PC-3 (cell line): ENCODE measurements around the gene LIMK1. TPM values are rescaled to one million over a fixed set of nuclear protein-coding genes. Genes with fewer than 3 reads are reported as not detected.

Experiments used
- ATAC-seq: fragments of 200-7000 bp; cut with Tn5 transposase; 2 replicates; pipeline ENCODE4 v1.9.1; 2020; ENCODE audit warnings: mild to moderate bottlenecking, moderate library complexity
- BruUV-seq: library from RNA; stranded (reverse); fragments of 400-500 nt; replicated peaks from 2 replicates; lab custom pipeline; 2021; lab: Mats Ljungman, UMichigan
- CTCF ChIA-PET: fragments of 300-600 bp; sonication (Branson Sonifier 250); formaldehyde crosslinking; loops from one replicate; lab custom pipeline; 2022; ENCODE audit warnings: antibody characterized with exemption; lab: Charles Lee
- POLR2A ChIA-PET: fragments of 300-600 bp; sonication (Branson Sonifier 250); formaldehyde crosslinking; loops from one replicate; lab custom pipeline; 2022; ENCODE audit warnings: antibody characterized with exemption; ENCODE audit not compliant: unreplicated experiment; lab: Charles Lee
- DNase-seq: peaks from one replicate; pipeline ENCODE4 v3.0.0-alpha.2; 2015
- H2AFZ ChIP-seq: fragments of 300-600 bp; sonication (generic); 2 replicates; pipeline ENCODE4 v1.6.0; 2016; ENCODE audit warnings: antibody characterized with exemption, low read length
- H3F3A ChIP-seq: fragments of 300-600 bp; sonication (generic); one replicate; pipeline ENCODE4 v1.6.0; 2017; ENCODE audit warnings: antibody characterized with exemption, low read length, control low read depth, mild to moderate bottlenecking; ENCODE audit not compliant: unreplicated experiment
- H3K27ac ChIP-seq: fragments of 300-600 bp; sonication (generic); 2 replicates; pipeline ENCODE4 v1.5.1; 2016; ENCODE audit warnings: mild to moderate bottlenecking, low read length
- H3K27me3 ChIP-seq: fragments of 300-600 bp; sonication (generic); 2 replicates; pipeline ENCODE4 v1.6.1; 2016; ENCODE audit warnings: low read length, mixed read lengths
- H3K36me3 ChIP-seq: fragments of 300-600 bp; sonication (generic); 2 replicates; pipeline ENCODE4 v1.6.1; 2016; ENCODE audit warnings: low read depth, mixed run types, low read length, mixed read lengths
- H3K4me1 ChIP-seq: fragments of 300-600 bp; sonication (generic); 2 replicates; pipeline ENCODE4 v1.5.1; 2016; ENCODE audit warnings: low read length; ENCODE audit not compliant: insufficient read depth
- H3K4me2 ChIP-seq: fragments of 300-600 bp; sonication (generic); 2 replicates; pipeline ENCODE4 v1.6.0; 2016; ENCODE audit warnings: low read length
- H3K4me3 ChIP-seq: fragments of 300-600 bp; sonication (generic); 2 replicates; pipeline ENCODE4 v1.5.1; 2016; ENCODE audit warnings: mild to moderate bottlenecking, low read length, mixed read lengths
- H3K79me2 ChIP-seq: fragments of 300-600 bp; sonication (generic); 2 replicates; pipeline ENCODE4 v1.6.1; 2017; ENCODE audit warnings: low read length, mixed read lengths
- H3K9ac ChIP-seq: fragments of 300-600 bp; sonication (generic); 2 replicates; pipeline ENCODE4 v1.6.0; 2016; ENCODE audit warnings: mild to moderate bottlenecking, low read length
- H3K9me2 ChIP-seq: fragments of 300-600 bp; sonication (generic); replicated peaks from 2 replicates; pipeline ENCODE4 v1.6.1; 2016; ENCODE audit warnings: mixed run types, low read length, mixed read lengths
- H3K9me3 ChIP-seq: fragments of 300-600 bp; sonication (generic); 2 replicates; pipeline ENCODE4 v1.6.1; 2016; ENCODE audit warnings: low read length, mixed read lengths
- H4K20me1 ChIP-seq: fragments of 300-600 bp; sonication (generic); 2 replicates; pipeline ENCODE4 v1.6.1; 2016; ENCODE audit warnings: low read length, mixed read lengths
- EZH2 ChIP-seq: fragments of 300-600 bp; sonication (generic); IDR thresholded peaks from one replicate; pipeline ENCODE4 v1.6.1; 2017; ENCODE audit warnings: antibody characterized with exemption, mild to moderate bottlenecking, low read length; ENCODE audit not compliant: unreplicated experiment
- EZH2phosphoT487 ChIP-seq: fragments of 300-600 bp; sonication (generic); IDR thresholded peaks from 2 replicates; pipeline ENCODE4 v1.6.1; 2018; ENCODE audit warnings: mild to moderate bottlenecking, antibody characterized with exemption, low read length, borderline replicate concordance
- intact Hi-C: fragments of 100-400 bp; cut with micrococcal nuclease; formaldehyde crosslinking; loops from 2 replicates; pipeline ENCODE4 v1.9.0; 2023
- total RNA-seq: library from RNA; depleted of rRNA; stranded (reverse); fragments of >200 nt; gene quantifications from 2 replicates; pipeline ENCODE4 v1.2.3, GENCODE V29; 2014
- TF ChIP-seq, protein P1 (sequence below): fragments of 300-600 bp; sonication (generic); conservative IDR thresholded peaks from 2 replicates; pipeline ENCODE4 v1.5.1; 2017; ENCODE audit warnings: antibody characterized with exemption, low read depth, mild to moderate bottlenecking, low read length

The LIMK1 gene
- total RNA-seq, 1 experiment from 2014 or later: 40.3 TPM

GRCh38 chr7:74095135-74095534 lies 11.5 kb downstream of the LIMK1 start:
- Histone ChIP-seq H3K4me1 (peaks cover 41% of the 10 kb centered on the region), H3K9me2 (no peaks in the 10 kb centered on the region), H3K4me2 (peak overlapping the region; percentile 73), H4K20me1 (no peaks in the 10 kb centered on the region), H3K27ac (peak overlapping the region; percentile 73), H2AFZ (no peak overlapping the region), H3K9me3 (peaks cover 11% of the 10 kb centered on the region), H3K36me3 (peaks cover 20% of the 10 kb centered on the region), H3K9ac (no peak overlapping the region), H3F3A (peaks cover 11% of the 10 kb centered on the region), H3K27me3 (no peaks in the 10 kb centered on the region), H3K79me2 (peaks cover 12% of the 10 kb centered on the region), H3K4me3 (no peak overlapping the region)
- DNase-seq (no peak), ATAC-seq (no peak)
- CTCF ChIA-PET: no interaction called here
- no peak for TF ChIP-seq EZH2
- TF ChIP-seq EZH2phosphoT487: no peak
- TF ChIP-seq, protein P1, sequence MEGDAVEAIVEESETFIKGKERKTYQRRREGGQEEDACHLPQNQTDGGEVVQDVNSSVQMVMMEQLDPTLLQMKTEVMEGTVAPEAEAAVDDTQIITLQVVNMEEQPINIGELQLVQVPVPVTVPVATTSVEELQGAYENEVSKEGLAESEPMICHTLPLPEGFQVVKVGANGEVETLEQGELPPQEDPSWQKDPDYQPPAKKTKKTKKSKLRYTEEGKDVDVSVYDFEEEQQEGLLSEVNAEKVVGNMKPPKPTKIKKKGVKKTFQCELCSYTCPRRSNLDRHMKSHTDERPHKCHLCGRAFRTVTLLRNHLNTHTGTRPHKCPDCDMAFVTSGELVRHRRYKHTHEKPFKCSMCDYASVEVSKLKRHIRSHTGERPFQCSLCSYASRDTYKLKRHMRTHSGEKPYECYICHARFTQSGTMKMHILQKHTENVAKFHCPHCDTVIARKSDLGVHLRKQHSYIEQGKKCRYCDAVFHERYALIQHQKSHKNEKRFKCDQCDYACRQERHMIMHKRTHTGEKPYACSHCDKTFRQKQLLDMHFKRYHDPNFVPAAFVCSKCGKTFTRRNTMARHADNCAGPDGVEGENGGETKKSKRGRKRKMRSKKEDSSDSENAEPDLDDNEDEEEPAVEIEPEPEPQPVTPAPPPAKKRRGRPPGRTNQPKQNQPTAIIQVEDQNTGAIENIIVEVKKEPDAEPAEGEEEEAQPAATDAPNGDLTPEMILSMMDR: no peak
- BruUV-seq: no TSS peak
- intact Hi-C loops: no loop called here
- POLR2A ChIA-PET: no interaction called here

DNA sequence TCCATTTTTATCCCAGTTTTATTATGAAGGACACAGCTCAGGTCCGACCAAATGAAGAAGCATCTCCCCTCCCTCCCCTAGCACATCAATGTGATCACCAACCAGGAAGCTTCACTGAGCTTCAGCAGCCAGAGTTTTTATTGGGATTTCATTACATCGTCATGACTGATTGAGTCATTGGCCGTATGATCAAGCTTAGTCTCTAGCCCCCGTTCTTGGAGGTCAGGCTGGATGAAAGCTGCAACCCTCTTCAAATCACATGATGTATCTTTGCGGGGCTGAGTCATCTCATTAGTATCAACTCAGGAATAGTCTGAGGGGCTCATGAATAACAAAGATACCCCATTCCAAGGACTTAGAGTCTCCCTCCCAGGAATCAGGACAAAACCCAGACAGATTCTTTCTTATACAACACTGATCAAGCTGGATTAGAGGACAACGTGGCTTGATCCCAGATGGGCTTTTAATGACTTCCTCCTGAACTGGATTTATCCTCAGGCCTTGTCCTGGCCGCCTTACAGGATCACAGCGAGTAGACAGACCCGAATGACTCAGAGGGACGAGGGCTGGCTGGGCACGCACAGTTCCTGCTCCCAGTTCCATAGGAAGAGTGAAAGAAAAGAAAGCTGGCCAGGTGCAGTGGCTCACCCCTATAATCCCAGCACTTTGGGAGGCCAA lies 14.5 kb downstream of the LIMK1 start:
- peak; percentile 84 for DNase-seq
- peak overlapping the region; percentile 55 for H3K9ac ChIP-seq
- peaks cover 12% of the 10 kb centered on the region for H3K79me2 ChIP-seq
- no peaks in the 10 kb centered on the region for H3K9me2 ChIP-seq
- peak overlapping the region; percentile 56 for H3K4me2 ChIP-seq
- peak overlapping the region; percentile 74 for H2AFZ ChIP-seq
- peaks cover 11% of the 10 kb centered on the region for H3K9me3 ChIP-seq
- intact Hi-C loops: no loop called here
- ChIA-PET CTCF (no interaction called here), POLR2A (interaction anchor here (0.5 to 0.6 kb wide), 2 partner anchors 32 to 77 kb away, joined by 3 to 4 read pairs; no protein-coding TSS in a partner anchor)
- H3K4me3 ChIP-seq: no peak overlapping the region; the same call in 1 of the 2 replicates
- no peak for TF ChIP-seq EZH2
- TF ChIP-seq, protein P1: no peak
- no peak for TF ChIP-seq EZH2phosphoT487
- H4K20me1 ChIP-seq: no peaks in the 10 kb centered on the region
- peak overlapping the region; percentile 97 for H3K27ac ChIP-seq
- H3K4me1 ChIP-seq: peaks cover 36% of the 10 kb centered on the region
- no peaks in the 10 kb centered on the region for H3K27me3 ChIP-seq
- BruUV-seq: no TSS peak
- H3K36me3 ChIP-seq: peaks cover 23% of the 10 kb centered on the region
- H3F3A ChIP-seq: peaks cover 11% of the 10 kb centered on the region
- ATAC-seq: peak; percentile 78

GRCh38 chr7:74099031-74099430 lies 15.4 kb downstream of the LIMK1 start:
- DNase-seq (no peak), ATAC-seq (no peak)
- Histone ChIP-seq H2AFZ (no peak overlapping the region), H3F3A (peaks cover 11% of the 10 kb centered on the region), H3K27me3 (no peaks in the 10 kb centered on the region), H3K9me2 (no peaks in the 10 kb centered on the region), H3K4me1 (peaks cover 30% of the 10 kb centered on the region), H4K20me1 (no peaks in the 10 kb centered on the region), H3K79me2 (peaks cover 12% of the 10 kb centered on the region), H3K4me2 (no peak overlapping the region), H3K36me3 (peaks cover 23% of the 10 kb centered on the region), H3K4me3 (no peak overlapping the region), H3K9me3 (peaks cover 11% of the 10 kb centered on the region), H3K27ac (peak overlapping the region; percentile 97), H3K9ac (no peak overlapping the region)
- CTCF ChIA-PET: no interaction called here
- intact Hi-C loops: no loop called here
- BruUV-seq: no TSS peak
- POLR2A ChIA-PET: interaction anchor here (0.5 to 0.6 kb wide), 2 partner anchors 31 to 76 kb away, joined by 3 to 4 read pairs; no protein-coding TSS in a partner anchor
- TF ChIP-seq EZH2: no peak
- no peak for TF ChIP-seq EZH2phosphoT487
- TF ChIP-seq, protein P1: no peak
